ENCODE results near the gene OPCML.

OPCML gene

GRCh38 chr11:133156986-133157745, 375.1 kb downstream of the OPCML start:
- TF ChIP-seq, protein P1, sequence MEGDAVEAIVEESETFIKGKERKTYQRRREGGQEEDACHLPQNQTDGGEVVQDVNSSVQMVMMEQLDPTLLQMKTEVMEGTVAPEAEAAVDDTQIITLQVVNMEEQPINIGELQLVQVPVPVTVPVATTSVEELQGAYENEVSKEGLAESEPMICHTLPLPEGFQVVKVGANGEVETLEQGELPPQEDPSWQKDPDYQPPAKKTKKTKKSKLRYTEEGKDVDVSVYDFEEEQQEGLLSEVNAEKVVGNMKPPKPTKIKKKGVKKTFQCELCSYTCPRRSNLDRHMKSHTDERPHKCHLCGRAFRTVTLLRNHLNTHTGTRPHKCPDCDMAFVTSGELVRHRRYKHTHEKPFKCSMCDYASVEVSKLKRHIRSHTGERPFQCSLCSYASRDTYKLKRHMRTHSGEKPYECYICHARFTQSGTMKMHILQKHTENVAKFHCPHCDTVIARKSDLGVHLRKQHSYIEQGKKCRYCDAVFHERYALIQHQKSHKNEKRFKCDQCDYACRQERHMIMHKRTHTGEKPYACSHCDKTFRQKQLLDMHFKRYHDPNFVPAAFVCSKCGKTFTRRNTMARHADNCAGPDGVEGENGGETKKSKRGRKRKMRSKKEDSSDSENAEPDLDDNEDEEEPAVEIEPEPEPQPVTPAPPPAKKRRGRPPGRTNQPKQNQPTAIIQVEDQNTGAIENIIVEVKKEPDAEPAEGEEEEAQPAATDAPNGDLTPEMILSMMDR (IDR thresholded peaks at IDR 0.05), result no peak

DNA sequence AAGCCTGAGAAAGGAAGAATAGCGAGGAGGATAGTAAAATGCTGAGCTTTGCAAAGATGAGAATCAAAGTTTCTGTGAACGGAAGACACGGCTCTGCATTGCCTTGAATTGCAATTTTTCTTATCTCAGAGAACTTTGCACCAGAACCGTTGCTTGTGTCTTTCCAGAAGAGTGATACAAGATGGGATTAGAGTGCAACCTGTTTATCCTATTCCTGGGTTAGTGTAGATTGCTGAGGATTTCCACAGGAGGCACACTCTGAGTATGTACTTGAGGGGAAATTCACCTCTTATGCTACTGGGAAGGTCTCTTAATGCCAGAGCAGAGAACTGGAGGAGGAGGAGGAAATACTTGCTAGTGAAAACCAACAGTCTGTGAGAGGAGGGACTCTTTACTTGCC, 377.5 kb downstream of the OPCML start:
- TF ChIP-seq, protein P1 (IDR thresholded peaks at IDR 0.05), result no peak

DNA sequence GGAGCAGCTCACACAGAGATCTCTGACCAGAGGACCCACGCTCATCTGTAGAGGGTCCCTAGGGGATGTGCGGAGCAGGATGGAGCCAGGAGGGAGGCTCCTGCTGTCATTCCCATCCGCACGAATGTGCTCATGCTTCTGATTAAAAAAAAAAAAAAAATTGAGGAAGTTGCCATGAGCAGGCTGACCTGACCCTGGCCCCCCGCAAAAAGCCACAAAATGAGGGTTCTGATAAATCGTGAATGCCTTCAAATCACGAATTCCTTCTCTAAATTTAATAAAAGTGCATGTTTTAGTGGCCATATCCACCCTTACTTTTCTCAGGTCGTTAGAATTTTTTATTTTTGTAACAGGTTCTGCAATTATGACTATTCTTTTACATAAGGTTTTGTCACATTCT, 378.2 kb downstream of the OPCML start:
- TF ChIP-seq, protein P1 (IDR thresholded peaks at IDR 0.05), result no peak

DNA sequence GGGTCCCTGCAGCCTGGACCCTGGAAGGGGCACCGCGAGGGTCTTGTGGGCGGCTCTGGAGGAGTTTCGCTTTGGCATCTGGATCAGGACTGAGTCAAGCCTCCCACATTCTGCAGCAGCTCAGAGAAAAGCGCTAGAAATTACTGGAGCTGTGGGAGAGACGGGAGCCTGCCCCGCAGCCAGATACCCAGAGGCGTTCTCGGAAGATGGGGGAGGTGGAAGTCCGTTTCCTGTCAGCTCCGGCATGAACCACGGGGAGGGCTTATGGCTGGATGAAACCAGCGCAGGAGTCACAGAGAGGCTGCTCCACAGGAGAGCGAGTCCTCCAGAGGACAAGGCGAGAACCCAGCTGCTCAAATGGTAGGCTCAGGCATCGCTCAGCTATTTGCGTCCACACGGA, 379.3 kb downstream of the OPCML start:
- TF ChIP-seq, protein P1 (IDR thresholded peaks at IDR 0.05), result no peak

DNA sequence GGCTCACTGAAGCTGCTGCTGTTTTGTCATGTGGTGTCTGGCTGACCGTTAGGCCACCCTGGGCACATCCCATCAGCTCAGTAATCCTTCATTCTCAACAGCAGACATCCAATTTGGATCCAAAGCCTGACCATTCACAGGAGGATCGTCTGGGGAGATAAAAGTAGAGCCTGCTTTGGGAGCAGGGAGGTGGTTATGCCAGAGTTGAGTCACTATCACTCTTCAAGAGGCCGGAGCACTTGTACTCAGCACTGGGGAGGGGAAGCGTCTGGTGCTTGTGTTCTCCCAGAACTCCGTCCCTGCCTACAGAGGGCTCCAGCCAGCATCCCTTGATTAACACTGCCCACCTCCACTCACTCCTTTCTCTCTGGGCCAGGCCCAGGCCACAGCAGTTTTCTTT, 382.6 kb downstream of the OPCML start:
- TF ChIP-seq, protein P1 (IDR thresholded peaks at IDR 0.05), result no peak

DNA sequence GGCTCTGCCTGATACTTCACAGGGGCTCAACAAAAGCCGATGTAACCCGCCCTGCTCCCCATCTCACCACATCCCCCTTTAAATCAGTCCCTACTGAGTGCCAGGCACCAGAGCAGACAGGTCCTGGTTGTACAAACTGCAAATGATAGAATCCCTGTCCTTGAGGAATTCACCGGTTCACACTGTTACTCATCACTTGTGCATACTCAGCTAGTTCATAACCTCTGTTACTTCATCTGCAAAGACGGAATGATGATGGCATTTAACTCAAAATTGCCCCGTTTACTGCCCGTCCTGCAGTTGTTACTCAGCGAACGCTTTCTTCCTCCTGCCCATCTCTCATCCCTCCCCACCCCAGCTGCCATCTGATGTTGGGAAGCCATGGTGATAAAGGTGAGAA, 384.7 kb downstream of the OPCML start:
- TF ChIP-seq, protein P1 (IDR thresholded peaks at IDR 0.05), result no peak

GRCh38 chr11:133146697-133147306, 385.5 kb downstream of the OPCML start:
- TF ChIP-seq, protein P1 (IDR thresholded peaks at IDR 0.05), result no peak
